Large intestine (tissue), 12 donors: ENCODE results near the gene FAM3B. TPM values are rescaled to one million over a fixed set of nuclear protein-coding genes. Genes with fewer than 3 reads are reported as not detected.
A peak's percentile ranks its signal among the peaks of the same experiment; 100 is the strongest.

ENCODE experiments used
- DNase-seq, 2 donors: peaks; one replicate each; pipeline versions ENCODE4 v3.0.0 to v3.0.0-alpha.2; 2013
- H3K27ac ChIP-seq: one replicate; pipeline ENCODE4 v1.5.1; 2013; ENCODE audit warnings: low read length
- H3K27me3 ChIP-seq: 2 replicates; pipeline ENCODE4 v1.6.1; 2013; ENCODE audit warnings: low read length; ENCODE audit not compliant: control insufficient read depth, insufficient read depth
- H3K36me3 ChIP-seq: 2 replicates; pipeline ENCODE4 v1.6.1; 2013; ENCODE audit warnings: low read length; ENCODE audit not compliant: control insufficient read depth, insufficient read depth
- H3K4me1 ChIP-seq: one replicate; pipeline ENCODE4 v1.6.1; 2013; ENCODE audit warnings: low read length; ENCODE audit not compliant: control insufficient read depth, insufficient read depth
- H3K4me3 ChIP-seq: one replicate; pipeline ENCODE4 v1.5.1; 2013; ENCODE audit warnings: low read length
- H3K9me3 ChIP-seq: one replicate; pipeline ENCODE4 v1.6.1; 2013; ENCODE audit warnings: mild to moderate bottlenecking, low read depth, low read length, moderate library complexity; ENCODE audit not compliant: control insufficient read depth
- WGBS: methylation state at CpG from one replicate; pipeline ENCODE4 v1.1.5; 2013; ENCODE audit warnings: low lambda C conversion rate; ENCODE audit not compliant: insufficient coverage; 5-methylcytosine and 5-hydroxymethylcytosine counted together
- long read RNA-seq, 11 donors: transcript quantifications; one replicate each; lab custom pipeline, GENCODE V29; 2026
- polyA plus RNA-seq: library from polyadenylated mRNA; unstranded; fragments of 120-200 nt; gene quantifications from one replicate; pipeline ENCODE4 v1.2.1, GENCODE V29; 2013

FAM3B gene, protein sequence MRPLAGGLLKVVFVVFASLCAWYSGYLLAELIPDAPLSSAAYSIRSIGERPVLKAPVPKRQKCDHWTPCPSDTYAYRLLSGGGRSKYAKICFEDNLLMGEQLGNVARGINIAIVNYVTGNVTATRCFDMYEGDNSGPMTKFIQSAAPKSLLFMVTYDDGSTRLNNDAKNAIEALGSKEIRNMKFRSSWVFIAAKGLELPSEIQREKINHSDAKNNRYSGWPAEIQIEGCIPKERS
- 7.4 TPM for polyA plus RNA-seq
- long read RNA-seq, donor 1, partial matches to known transcripts = 5 of 6 reads
- long read RNA-seq, donor 1, other reads (novel, unspliced or antisense) = 0 of 6 reads
- long read RNA-seq, donor 2, transcript FAM3B-201 (8 exons, 1,088 nt) = major isoform, 5 of 5 reads
- long read RNA-seq, donor 2, partial matches to known transcripts = 0 of 5 reads
- long read RNA-seq, donor 2, other reads (novel, unspliced or antisense) = 0 of 5 reads
- long read RNA-seq, donor 3, transcript FAM3B-201 (8 exons, 1,088 nt) = major isoform, 9 of 18 reads
- long read RNA-seq, donor 3, partial matches to known transcripts = 7 of 18 reads
- long read RNA-seq, donor 3, other reads (novel, unspliced or antisense) = 0 of 18 reads
- long read RNA-seq, donor 4, partial matches to known transcripts = 0 of 3 reads
- long read RNA-seq, donor 4, other reads (novel, unspliced or antisense) = 0 of 3 reads
- long read RNA-seq, donor 5, partial matches to known transcripts = 0 of 1 reads
- long read RNA-seq, donor 5, other reads (novel, unspliced or antisense) = 0 of 1 reads
- long read RNA-seq, donor 6, partial matches to known transcripts = 0 of 2 reads
- long read RNA-seq, donor 6, other reads (novel, unspliced or antisense) = 0 of 2 reads
- long read RNA-seq, donor 7, partial matches to known transcripts = 0 of 3 reads
- long read RNA-seq, donor 7, other reads (novel, unspliced or antisense) = 0 of 3 reads
- long read RNA-seq, donor 8, transcript FAM3B-201 (8 exons, 1,088 nt) = major isoform, 7 of 22 reads
- long read RNA-seq, donor 8, partial matches to known transcripts = 14 of 22 reads
- long read RNA-seq, donor 8, other reads (novel, unspliced or antisense) = 0 of 22 reads
- long read RNA-seq, donor 9, transcript FAM3B-201 (8 exons, 1,088 nt) = major isoform, 6 of 6 reads
- long read RNA-seq, donor 9, partial matches to known transcripts = 0 of 6 reads
- long read RNA-seq, donor 9, other reads (novel, unspliced or antisense) = 0 of 6 reads
- long read RNA-seq, donor 10, partial matches to known transcripts = 0 of 4 reads
- long read RNA-seq, donor 10, other reads (novel, unspliced or antisense) = 0 of 4 reads
- long read RNA-seq, donor 11, partial matches to known transcripts = 5 of 9 reads
- long read RNA-seq, donor 11, other reads (novel, unspliced or antisense) = 0 of 9 reads

DNA sequence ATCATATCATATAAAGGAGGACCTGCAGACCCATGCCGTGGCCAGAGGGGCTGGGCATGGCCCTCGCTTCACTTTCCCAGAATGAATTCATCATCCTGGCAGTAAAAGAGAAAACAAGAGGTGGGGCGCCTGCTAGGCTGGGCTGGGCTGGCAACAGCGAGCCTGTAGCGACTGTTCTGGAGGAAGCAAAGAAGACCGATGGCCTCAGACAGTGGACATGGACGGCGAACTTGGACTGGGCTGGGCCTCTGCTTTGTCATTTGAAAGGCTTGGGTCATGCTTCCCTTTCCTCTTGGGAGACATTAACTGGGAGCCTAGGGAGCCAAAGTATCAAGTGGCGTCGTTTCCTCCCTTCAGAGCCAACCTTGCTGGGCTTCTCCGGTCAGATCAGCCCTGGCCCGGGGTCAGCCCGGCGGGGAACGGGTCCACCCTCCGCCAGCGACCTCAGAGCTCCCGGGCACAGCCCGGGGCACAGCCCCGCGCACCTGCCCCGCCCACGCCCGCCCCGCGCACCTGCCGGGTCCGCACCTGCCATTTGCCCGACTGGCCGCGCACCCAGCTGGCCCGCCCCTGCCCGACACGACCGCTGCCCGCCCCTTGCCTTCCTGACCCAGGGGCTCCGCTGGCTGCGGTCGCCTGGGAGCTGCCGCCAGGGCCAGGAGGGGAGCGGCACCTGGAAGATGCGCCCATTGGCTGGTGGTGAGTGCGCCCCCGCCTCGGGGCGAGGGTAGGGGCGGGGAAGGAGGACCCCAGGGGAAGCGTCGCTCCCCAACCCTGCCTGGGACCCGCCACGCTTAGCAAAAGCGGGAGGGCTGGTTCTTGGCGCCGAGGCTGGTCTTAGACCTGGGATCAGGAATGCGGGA is at the start of gene FAM3B:
FAM3B (plus strand) TSS at position 602 of the 863 bp plus-strand sequence; CDS start at position 681, 79 bp downstream.
- no CpG with 5 or more reads among the region's 55 CpGs for WGBS
- Histone ChIP-seq H3K9me3 (no peaks in the 10 kb centered on the region), H3K4me3 (peak within 1 kb of the TSS; percentile 36), H3K27ac (no peak within 1 kb of the TSS), H3K4me1 (peaks cover 30% of the 10 kb centered on the region), H3K27me3 (peaks cover 34% of the 10 kb centered on the region), H3K36me3 (no peaks in the 10 kb centered on the region)
- DNase-seq = peak in 1 of 2 donors; percentile 63

DNA sequence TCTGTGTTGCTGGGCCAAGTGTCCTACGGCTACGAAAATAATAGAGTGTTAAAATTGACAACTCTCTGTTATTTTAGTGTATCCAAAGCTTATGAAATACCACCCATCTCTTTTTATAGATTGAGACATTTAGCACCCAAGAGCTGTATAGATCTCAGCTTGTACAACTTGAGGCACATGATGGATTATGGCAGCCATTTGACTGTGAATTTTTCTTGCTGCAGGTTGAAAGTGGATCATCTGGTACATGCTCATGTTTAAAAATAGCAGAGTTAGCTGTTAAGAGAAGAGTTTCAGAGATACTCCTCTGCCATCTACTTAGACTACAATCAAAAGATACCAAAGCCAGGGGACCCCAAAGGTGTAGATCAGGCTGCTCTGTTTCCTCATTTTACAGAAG is 49.3 kb upstream of the FAM3B start:
- WGBS = no CpG with 5 or more reads among the region's 2 CpGs
- DNase-seq = no peak
- no peak overlapping the region for H3K27ac ChIP-seq
- H3K27me3 ChIP-seq = no peaks in the 10 kb centered on the region
- H3K4me3 ChIP-seq = no peak overlapping the region
- H3K4me1 ChIP-seq = no peaks in the 10 kb centered on the region
- peaks cover 9% of the 10 kb centered on the region for H3K9me3 ChIP-seq
- H3K36me3 ChIP-seq = no peaks in the 10 kb centered on the region

DNA sequence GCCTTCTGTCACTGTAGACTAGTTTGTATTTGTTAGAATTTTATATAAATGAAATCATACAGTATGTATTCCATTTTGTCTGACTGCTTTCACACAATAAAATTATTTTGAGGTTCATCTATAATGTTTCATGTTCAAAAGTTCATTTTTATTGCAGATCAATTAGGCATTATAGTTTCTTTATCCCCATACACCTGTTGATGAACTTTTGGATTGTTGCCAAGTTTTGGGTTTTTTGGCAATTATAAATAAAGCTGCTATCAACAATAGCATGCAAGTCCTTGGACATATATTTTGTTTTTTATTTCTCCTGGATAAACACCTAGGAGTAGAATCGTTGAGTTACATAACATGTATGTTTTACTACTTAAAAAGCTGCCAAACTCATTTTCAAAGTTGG is 47.1 kb upstream of the FAM3B start:
- H3K36me3 ChIP-seq = no peaks in the 10 kb centered on the region
- H3K9me3 ChIP-seq = peaks cover 5% of the 10 kb centered on the region
- H3K4me1 ChIP-seq = no peaks in the 10 kb centered on the region
- no peak overlapping the region for H3K4me3 ChIP-seq
- 100% methylated on average over 1 of the region's 1 CpG for WGBS
- H3K27ac ChIP-seq = no peak overlapping the region
- H3K27me3 ChIP-seq = no peaks in the 10 kb centered on the region
- no peak for DNase-seq

DNA sequence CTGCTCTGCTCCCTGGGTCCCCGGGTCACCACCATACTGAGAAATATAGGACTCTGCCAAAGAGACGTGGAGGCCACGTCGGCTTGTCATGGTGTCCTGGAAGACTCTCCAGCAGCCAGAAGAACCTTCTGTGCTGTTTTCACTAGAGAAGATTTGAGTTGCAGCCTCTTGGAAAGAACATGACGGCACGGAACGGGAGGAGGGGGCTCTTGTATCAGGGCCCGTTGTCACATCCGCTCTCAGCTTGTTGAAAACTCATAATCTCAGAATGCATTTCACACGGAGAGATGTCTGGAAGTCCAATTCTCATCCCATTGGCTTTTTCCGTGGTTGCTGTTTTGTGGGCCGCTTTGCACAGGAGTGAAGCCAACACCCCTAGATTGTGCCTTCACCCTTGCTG is 39.4 kb upstream of the FAM3B start:
- 67% methylated on average over 3 of the region's 12 CpGs for WGBS
- H3K27ac ChIP-seq = no peak overlapping the region
- H3K36me3 ChIP-seq = no peaks in the 10 kb centered on the region
- no peaks in the 10 kb centered on the region for H3K27me3 ChIP-seq
- H3K4me1 ChIP-seq = no peaks in the 10 kb centered on the region
- DNase-seq = no peak
- no peak overlapping the region for H3K4me3 ChIP-seq
- H3K9me3 ChIP-seq = peaks cover 1% of the 10 kb centered on the region

DNA sequence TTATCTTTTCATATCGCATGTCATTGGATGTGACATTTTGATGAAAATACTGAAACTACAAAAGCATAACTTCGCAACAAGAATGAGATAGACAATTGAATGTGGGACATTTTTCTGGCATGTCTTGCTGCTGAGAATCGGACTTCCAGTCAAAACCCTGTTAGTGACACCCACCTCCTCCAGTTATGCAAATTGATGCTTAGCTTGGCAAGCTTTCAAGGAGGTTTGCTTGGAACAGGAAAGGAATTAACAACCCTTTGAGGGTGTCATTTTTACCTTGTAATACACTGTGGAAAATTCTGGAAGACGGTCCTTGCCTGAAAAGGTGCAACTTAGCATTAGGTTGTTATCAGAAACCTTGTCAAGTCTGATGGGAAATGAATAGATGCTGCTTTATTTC is 38.8 kb upstream of the FAM3B start:
- Histone ChIP-seq H3K36me3 (no peaks in the 10 kb centered on the region), H3K27ac (no peak overlapping the region), H3K4me1 (no peaks in the 10 kb centered on the region), H3K9me3 (no peaks in the 10 kb centered on the region), H3K4me3 (no peak overlapping the region), H3K27me3 (peaks cover 4% of the 10 kb centered on the region)
- WGBS = 89% methylated on average over 3 of the region's 4 CpGs
- no peak for DNase-seq

DNA sequence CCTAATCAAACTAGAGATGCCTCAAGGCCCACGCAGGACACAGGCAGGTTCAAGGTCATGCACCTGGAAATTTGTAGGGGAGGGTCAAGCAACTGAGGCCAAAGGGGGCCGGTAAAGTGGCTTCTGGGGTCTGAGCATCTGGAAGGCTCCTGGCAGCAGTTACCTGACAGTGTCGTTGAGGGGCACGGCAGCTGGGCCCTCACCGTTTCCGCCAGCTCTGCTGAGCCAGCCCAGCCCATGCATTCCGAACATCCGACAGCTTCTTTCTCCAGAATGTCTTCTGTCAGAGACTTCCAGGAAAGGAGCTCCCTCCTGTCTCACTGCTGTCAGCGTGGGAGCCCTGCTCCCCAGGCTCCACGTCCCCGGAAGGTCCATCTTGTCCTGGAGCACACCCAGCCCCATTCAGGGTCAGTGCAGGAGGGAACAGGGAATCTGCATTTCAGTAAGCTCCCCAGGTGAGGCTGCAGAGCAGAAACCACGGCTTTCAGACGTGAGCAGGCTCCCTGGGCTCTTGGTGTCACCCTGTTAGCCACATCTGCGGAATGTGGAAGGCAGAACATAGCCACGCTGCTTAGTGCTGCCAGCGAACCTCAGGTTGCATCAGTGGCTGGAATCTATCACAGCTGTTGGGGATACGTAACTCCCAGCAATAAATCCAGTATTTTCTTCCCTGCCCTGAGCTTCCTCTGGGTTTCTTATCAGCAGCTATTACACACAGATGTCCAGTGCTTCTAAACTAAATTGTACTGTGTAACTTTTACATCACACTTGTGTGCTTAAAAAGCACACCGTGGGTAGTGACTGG is 36.3 kb upstream of the FAM3B start:
- WGBS = no CpG with 5 or more reads among the region's 18 CpGs
- H3K9me3 ChIP-seq = no peaks in the 10 kb centered on the region
- no peaks in the 10 kb centered on the region for H3K36me3 ChIP-seq
- peaks cover 6% of the 10 kb centered on the region for H3K27me3 ChIP-seq
- peak in 1 of 2 donors; percentile 14 for DNase-seq
- H3K27ac ChIP-seq = no peak overlapping the region
- H3K4me1 ChIP-seq = no peaks in the 10 kb centered on the region
- H3K4me3 ChIP-seq = no peak overlapping the region

DNA sequence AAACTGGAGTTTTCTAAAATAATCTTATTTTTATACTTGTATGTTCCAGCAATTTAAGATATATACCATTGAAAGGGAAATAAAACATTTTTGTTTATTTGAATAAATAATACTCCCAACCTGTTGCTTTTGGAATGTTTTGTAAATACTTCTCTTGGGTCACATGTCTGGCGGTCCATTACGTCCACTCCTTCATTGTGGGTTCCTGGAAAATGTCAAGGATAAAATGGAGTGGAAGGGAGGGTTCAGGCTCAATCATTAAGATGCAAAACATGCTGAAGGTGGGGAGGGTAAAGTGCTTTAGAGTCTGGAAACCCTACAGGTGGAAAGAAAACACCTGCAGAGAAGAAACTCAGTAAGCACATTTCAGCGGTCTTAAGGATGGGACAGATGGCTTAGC is 34.2 kb upstream of the FAM3B start:
- Histone ChIP-seq H3K36me3 (no peaks in the 10 kb centered on the region), H3K4me3 (no peak overlapping the region), H3K27me3 (peaks cover 6% of the 10 kb centered on the region), H3K4me1 (no peaks in the 10 kb centered on the region), H3K9me3 (no peaks in the 10 kb centered on the region), H3K27ac (no peak overlapping the region)
- DNase-seq = no peak
- no CpG with 5 or more reads among the region's 3 CpGs for WGBS

DNA sequence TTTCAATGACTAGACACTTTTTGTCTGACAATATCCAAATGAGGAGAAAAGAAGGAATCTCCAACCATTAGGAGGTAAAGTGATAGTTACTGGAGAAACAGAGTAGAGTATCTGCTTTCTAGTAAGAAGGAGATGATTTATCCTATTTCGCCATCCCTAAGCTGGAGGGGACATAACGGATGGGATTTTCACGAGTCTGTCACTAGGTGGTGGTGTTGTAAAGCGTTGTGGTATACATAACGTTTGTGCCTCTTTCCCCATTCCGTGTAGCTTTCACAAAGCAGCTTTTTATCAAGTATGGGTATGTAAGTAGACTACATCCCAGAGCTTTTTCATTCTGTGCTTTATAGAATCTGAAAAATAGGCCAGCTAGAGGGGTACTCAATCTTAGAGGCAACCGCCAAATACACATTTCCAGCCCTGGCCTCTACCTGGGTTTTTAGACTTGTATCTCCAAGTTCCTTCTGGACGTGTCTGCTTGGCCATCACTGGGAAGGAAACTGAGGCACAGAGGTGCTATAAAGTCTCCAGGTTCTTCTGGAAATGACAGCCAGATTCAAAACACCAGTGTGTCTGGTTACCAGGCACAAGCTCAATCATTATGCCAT is 33.3 kb upstream of the FAM3B start:
- peak; percentile 71 to 76 for DNase-seq
- WGBS = no CpG with 5 or more reads among the region's 8 CpGs
- Histone ChIP-seq H3K27me3 (peaks cover 6% of the 10 kb centered on the region), H3K36me3 (no peaks in the 10 kb centered on the region), H3K4me1 (no peaks in the 10 kb centered on the region), H3K27ac (no peak overlapping the region), H3K9me3 (no peaks in the 10 kb centered on the region), H3K4me3 (no peak overlapping the region)
